ENCODE measurements around the gene TMEM126A. TPM values are rescaled to one million over a fixed set of nuclear protein-coding genes. Genes with fewer than 3 reads are reported as not detected.

Gene TMEM126A
- total and polyA plus RNA-seq, 4 donors, result 19.9 to 58.4 (median 34.9) TPM

DNA sequence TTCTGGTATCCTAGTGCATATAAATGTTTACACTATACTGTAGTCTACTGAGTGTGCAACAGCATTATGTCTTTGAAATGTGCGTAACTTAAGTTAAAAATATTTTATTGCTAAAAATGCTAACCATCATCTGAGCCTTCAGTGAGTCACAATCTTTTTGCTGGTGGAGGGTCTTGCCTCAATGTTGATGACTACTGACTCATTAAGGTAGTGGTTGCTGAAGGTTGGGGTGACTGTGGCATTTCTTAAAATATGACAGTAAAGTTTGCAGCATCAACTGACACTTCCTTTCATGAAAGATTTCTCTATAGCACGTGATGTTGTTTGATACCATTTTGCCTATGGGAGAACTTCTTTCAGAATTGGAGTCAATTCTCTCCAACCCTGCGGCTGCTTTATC lies 25.6 kb downstream of the TMEM126A start:
- Histone ChIP-seq H3K9me3 (ENCODE audit: control insufficient read depth, low read length) (no peaks in the 10 kb centered on the region), H3K4me1 (ENCODE audit: control insufficient read depth in 1 of 2, insufficient read depth in 2 of 2, low read length in 2 of 2) (no peaks in the 10 kb centered on the region), H3K27ac (ENCODE audit: low read depth in 1 of 2, low read length in 2 of 2) (no peak overlapping the region), H3K4me3 (ENCODE audit: low read length in 2 of 2) (peak overlapping the region in 1 of 2 donors; percentile 3), H3K27me3 (ENCODE audit: control insufficient read depth in 1 of 2, insufficient read depth in 2 of 2, low read length in 1 of 2) (no peaks in the 10 kb centered on the region), H3K36me3 (ENCODE audit: control insufficient read depth in 1 of 2, insufficient read depth in 2 of 2, low read length in 1 of 2) (no peaks in the 10 kb centered on the region)
- intact Hi-C loops (cut with DNase I), result no loop called here
- no peak for ATAC-seq (ENCODE audit: low FRiP score)
- 91 to 95% methylated on average over 3 of the region's 3 CpGs for WGBS, 2 donors
- DNase-seq, result no peak

DNA sequence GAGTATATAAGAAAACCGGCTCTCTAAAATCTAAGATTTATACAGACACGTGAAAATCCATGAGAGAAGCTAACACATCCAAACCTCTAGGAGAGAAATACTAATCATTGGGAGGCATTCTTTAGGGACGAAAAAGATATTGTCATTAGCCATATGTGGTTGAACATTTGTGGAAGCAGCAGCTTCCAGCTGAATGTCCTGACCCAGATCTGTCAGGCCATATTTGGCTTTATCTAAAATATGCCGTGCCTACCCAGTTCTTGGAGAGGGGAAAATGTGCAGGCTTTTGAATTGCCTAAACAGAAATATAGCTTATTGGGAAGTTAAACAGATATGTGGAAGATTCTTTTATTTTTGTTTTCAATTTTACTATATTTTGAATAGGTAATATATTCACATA lies 31.8 kb downstream of the TMEM126A start:
- no peaks in the 10 kb centered on the region for H3K27me3 ChIP-seq (ENCODE audit: control insufficient read depth in 1 of 2, insufficient read depth in 2 of 2, low read length in 1 of 2)
- H3K4me1 ChIP-seq (ENCODE audit: control insufficient read depth in 1 of 2, insufficient read depth in 2 of 2, low read length in 2 of 2), result no peaks in the 10 kb centered on the region
- no peak overlapping the region for H3K4me3 ChIP-seq (ENCODE audit: low read length in 2 of 2)
- DNase-seq, result no peak
- H3K27ac ChIP-seq (ENCODE audit: low read depth in 1 of 2, low read length in 2 of 2), result no peak overlapping the region
- intact Hi-C loops (cut with DNase I), result no loop called here
- no peaks in the 10 kb centered on the region for H3K9me3 ChIP-seq (ENCODE audit: control insufficient read depth, low read length)
- ATAC-seq (ENCODE audit: low FRiP score), result no peak
- 43 to 57% methylated on average over 4 of the region's 4 CpGs for WGBS, 2 donors
- H3K36me3 ChIP-seq (ENCODE audit: control insufficient read depth in 1 of 2, insufficient read depth in 2 of 2, low read length in 1 of 2), result no peaks in the 10 kb centered on the region

DNA sequence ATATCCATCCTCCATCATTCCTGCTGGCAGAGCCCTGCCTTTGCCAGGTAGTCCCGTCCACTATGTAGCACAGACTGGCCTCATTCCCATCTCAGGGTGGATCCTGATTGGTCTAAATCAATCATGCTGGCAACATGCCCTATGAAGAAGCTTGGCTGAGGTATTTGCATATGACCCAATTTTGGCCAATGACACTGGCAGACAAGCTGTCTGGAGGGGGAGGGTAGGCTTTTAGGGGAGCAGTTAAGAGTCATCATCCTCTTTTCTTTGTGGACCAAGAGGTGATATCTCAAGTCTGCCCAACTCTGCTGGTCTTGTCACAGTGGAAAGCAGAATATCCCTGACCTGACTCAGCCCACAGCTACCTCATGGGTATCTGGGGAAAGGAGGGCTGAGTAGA lies 33.1 kb downstream of the TMEM126A start:
- Histone ChIP-seq H3K9me3 (ENCODE audit: control insufficient read depth, low read length) (no peaks in the 10 kb centered on the region), H3K4me1 (ENCODE audit: control insufficient read depth in 1 of 2, insufficient read depth in 2 of 2, low read length in 2 of 2) (no peaks in the 10 kb centered on the region), H3K36me3 (ENCODE audit: control insufficient read depth in 1 of 2, insufficient read depth in 2 of 2, low read length in 1 of 2) (no peaks in the 10 kb centered on the region), H3K27me3 (ENCODE audit: control insufficient read depth in 1 of 2, insufficient read depth in 2 of 2, low read length in 1 of 2) (no peaks in the 10 kb centered on the region), H3K4me3 (ENCODE audit: low read length in 2 of 2) (no peak overlapping the region), H3K27ac (ENCODE audit: low read depth in 1 of 2, low read length in 2 of 2) (no peak overlapping the region)
- ATAC-seq (ENCODE audit: low FRiP score) (no peak), DNase-seq (no peak)
- intact Hi-C loops (cut with DNase I), result no loop called here
- 87 to 89% methylated on average over 1 of the region's 1 CpG for WGBS, 2 donors

DNA sequence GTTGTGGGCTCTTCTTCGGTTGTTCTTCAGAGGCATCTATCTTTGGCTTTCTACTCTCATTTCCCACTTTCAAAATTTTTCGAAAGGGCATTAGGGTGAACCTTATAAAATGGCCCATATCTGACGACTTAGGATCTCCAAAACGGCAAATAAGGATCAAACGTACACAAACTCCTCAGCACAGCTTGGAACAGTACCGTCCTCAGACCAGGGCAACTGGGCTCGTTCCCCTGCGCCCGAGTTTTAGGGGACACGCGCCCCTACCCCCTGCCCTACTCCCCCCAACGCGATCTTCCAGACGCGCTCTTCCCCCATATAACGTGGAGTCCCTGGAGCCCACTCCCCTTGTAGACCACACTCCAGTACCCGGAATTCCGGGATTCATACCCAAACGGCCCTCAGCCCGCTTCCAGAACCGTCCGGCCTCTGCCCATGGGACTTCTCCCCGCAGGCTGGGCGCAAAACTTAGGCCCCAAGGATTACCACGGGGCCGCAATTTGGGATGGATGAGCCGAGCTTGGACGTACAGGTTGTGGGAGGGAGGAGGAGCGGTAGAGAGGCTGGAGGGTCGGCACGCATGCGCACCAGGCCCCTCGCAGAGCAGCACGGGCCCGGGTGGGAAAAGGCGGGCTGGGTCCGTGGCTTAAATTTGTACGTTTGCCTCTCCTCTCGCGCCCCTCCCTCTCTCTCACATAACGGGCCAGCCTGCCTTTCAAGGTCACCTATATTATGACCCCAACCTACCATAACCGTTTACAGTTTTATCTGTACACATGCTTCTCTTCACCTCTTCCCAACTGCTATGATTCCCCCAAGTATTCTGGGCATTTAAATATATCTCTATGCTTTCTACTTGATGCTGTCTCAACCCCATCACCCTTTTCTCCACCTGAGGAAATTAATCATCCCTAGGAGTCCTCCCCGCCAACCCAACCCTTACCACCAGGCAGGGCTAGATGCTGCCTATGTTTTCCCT lies 34.9 kb downstream of the TMEM126A start:
- H3K4me1 ChIP-seq (ENCODE audit: control insufficient read depth in 1 of 2, insufficient read depth in 2 of 2, low read length in 2 of 2), result no peaks in the 10 kb centered on the region
- H3K36me3 ChIP-seq (ENCODE audit: control insufficient read depth in 1 of 2, insufficient read depth in 2 of 2, low read length in 1 of 2), result no peaks in the 10 kb centered on the region
- ATAC-seq (ENCODE audit: low FRiP score) (peak; percentile 69), DNase-seq (peak; percentile 81 to 91)
- intact Hi-C loops (cut with DNase I), result no loop called here
- no peaks in the 10 kb centered on the region for H3K9me3 ChIP-seq (ENCODE audit: control insufficient read depth, low read length)
- H3K27me3 ChIP-seq (ENCODE audit: control insufficient read depth in 1 of 2, insufficient read depth in 2 of 2, low read length in 1 of 2), result no peaks in the 10 kb centered on the region
- H3K27ac ChIP-seq (ENCODE audit: low read depth in 1 of 2, low read length in 2 of 2), result no peak overlapping the region
- H3K4me3 ChIP-seq (ENCODE audit: low read length in 2 of 2), result peak overlapping the region; percentile 4 to 17
- 19 to 21% methylated on average over 40 to 43 of the region's 43 CpGs for WGBS, 2 donors

DNA sequence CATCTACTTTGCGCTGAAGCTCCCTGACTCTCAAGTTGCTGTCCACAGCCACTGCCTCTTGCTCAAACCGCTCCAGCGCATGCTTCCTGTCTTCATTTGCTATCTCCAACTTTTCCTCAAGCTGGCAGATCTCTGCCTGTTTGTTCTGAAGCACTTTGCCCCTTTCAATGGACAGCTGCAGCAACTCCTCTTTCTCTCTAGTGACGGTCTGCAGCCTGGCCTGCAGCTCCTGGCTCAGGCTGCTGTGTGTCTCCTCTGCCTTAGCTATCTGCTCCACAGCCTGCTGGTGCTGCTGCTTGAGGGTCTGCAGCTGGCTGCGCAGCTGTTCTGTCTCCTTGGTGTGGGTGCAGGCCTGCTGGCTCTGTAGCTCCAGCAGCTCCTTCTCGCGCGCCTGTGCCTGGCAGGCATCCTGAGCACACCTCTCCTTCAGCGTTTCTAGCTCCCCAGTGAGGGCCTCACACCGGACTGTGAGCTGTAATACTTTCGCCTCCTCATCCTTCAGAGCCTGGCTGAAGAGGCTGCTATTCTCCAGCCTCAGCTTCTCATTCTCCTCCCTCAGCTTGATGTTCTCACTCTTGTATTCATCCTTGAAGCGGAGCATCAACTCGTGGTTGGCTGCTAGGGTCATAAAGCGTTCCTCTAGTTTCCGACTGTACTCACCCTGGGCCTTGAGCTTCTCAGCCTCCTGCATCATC lies 37.5 kb downstream of the TMEM126A start:
- no peaks in the 10 kb centered on the region for H3K36me3 ChIP-seq (ENCODE audit: control insufficient read depth in 1 of 2, insufficient read depth in 2 of 2, low read length in 1 of 2)
- no peaks in the 10 kb centered on the region for H3K27me3 ChIP-seq (ENCODE audit: control insufficient read depth in 1 of 2, insufficient read depth in 2 of 2, low read length in 1 of 2)
- H3K4me1 ChIP-seq (ENCODE audit: control insufficient read depth in 1 of 2, insufficient read depth in 2 of 2, low read length in 2 of 2), result no peaks in the 10 kb centered on the region
- H3K4me3 ChIP-seq (ENCODE audit: low read length in 2 of 2), result peak overlapping the region; percentile 16 to 21
- no peaks in the 10 kb centered on the region for H3K9me3 ChIP-seq (ENCODE audit: control insufficient read depth, low read length)
- H3K27ac ChIP-seq (ENCODE audit: low read depth in 1 of 2, low read length in 2 of 2), result peak overlapping the region in 1 of 2 donors; percentile 30
- ATAC-seq (ENCODE audit: low FRiP score) (peak; percentile 69), DNase-seq (peak; percentile 38 to 68)
- intact Hi-C loops (cut with DNase I), result no loop called here
- 57 to 58% methylated on average over 15 of the region's 15 CpGs for WGBS, 2 donors

DNA sequence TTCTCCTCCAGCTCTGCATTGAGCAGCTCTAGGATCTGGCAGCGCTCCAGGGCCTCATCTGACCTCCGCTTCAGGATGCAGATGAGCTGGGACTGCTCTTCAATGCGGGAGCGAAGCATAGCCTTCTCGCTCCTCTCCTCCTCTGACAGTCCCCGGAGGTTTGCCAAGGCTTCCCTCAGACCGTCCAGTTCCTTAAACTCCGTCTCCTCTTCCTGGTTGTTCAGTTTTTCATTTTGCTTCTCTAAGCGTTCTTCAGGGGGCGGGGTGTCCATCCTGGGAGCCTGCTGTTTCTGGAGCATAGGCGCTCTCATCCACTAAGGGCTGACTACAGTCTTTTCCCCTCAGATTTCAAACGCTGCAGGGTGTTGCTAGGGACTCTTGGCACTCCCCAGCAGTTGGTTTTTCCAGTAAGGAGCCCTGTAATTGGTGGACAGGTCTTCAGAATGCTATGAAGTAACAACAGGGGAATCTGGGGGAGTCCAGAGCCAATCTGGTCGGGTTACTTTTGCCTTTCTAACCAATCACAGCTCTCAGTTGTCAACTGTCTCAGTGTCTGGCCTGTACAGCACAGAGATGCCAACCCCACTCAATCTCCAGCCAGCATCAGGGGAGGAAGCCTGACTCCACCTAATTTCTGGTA lies 38.2 kb downstream of the TMEM126A start, which contains the start of gene CCDC89:
Gene CCDC89, minus strand, starts transcription at position 376 of the 640 bp plus-strand sequence. Its CDS starts 65 bp downstream, at position 311.
- H3K36me3 ChIP-seq (ENCODE audit: control insufficient read depth in 1 of 2, insufficient read depth in 2 of 2, low read length in 1 of 2), result no peaks in the 10 kb centered on the region
- ATAC-seq (ENCODE audit: low FRiP score), result peak; percentile 89
- intact Hi-C loops (cut with DNase I), result no loop called here
- WGBS, 2 donors, result 7 to 9% methylated on average over 13 of the region's 13 CpGs
- no peaks in the 10 kb centered on the region for H3K27me3 ChIP-seq (ENCODE audit: control insufficient read depth in 1 of 2, insufficient read depth in 2 of 2, low read length in 1 of 2)
- H3K9me3 ChIP-seq (ENCODE audit: control insufficient read depth, low read length), result no peaks in the 10 kb centered on the region
- peak within 1 kb of the TSS; percentile 20 to 30 for H3K27ac ChIP-seq (ENCODE audit: low read depth in 1 of 2, low read length in 2 of 2)
- H3K4me3 ChIP-seq (ENCODE audit: low read length in 2 of 2), result peak within 1 kb of the TSS; percentile 16 to 21
- DNase-seq, result peak; percentile 82 to 90
- no peaks in the 10 kb centered on the region for H3K4me1 ChIP-seq (ENCODE audit: control insufficient read depth in 1 of 2, insufficient read depth in 2 of 2, low read length in 2 of 2)

DNA sequence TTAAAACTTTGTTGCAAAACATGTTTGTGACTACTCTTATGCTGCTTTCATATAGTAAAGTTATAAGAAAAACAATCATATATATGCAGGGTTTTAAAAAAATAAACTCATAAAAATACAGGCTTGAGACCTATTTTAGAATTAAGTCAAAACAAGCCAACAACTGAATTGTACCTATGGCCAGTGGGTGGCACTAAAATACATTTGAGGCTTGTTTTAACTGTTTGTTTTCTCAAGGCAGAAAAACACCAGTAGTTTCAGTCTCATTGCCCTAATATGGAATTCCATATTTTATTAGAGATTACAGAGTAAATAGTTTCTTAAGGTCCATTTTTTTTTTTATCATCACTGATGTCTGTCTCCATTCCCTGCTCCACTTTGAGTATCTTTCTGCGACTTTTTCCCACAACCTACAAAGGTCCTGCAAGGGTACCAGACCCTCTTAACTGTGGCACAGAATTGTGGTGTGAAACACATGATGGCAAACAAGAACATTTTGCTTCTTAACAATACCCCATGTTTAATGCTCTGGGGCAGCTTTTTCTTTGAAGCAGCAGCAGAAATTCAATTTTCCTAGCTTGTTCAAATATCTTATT lies 46.7 kb downstream of the TMEM126A start:
- WGBS, 2 donors, result 97 to 100% methylated on average over 1 of the region's 1 CpG
- Histone ChIP-seq H3K9me3 (ENCODE audit: control insufficient read depth, low read length) (no peaks in the 10 kb centered on the region), H3K27me3 (ENCODE audit: control insufficient read depth in 1 of 2, insufficient read depth in 2 of 2, low read length in 1 of 2) (no peaks in the 10 kb centered on the region), H3K36me3 (ENCODE audit: control insufficient read depth in 1 of 2, insufficient read depth in 2 of 2, low read length in 1 of 2) (no peaks in the 10 kb centered on the region), H3K4me1 (ENCODE audit: control insufficient read depth in 1 of 2, insufficient read depth in 2 of 2, low read length in 2 of 2) (no peaks in the 10 kb centered on the region), H3K4me3 (ENCODE audit: low read length in 2 of 2) (no peak overlapping the region), H3K27ac (ENCODE audit: low read depth in 1 of 2, low read length in 2 of 2) (no peak overlapping the region)
- intact Hi-C loops (cut with DNase I), result no loop called here
- DNase-seq (no peak), ATAC-seq (ENCODE audit: low FRiP score) (no peak)

DNA sequence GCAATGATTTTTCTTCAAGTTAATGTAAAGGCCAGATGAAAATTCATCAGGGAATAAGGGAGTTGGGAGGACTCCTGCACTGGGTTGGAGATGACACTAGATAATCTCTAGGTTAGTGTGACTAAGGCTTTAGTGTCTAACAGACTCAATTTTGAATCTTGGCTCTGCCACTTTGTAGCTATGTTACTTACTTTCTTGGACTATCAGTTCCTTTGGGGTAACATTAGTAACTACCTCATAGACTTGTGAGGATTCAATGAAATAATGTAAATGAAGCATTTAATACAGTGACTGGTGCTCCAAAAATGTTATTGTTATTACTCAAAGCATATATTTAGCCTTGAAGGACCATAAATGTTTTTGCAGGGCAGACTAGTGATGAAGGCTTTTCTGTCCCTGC lies 47.8 kb downstream of the TMEM126A start:
- Histone ChIP-seq H3K36me3 (ENCODE audit: control insufficient read depth in 1 of 2, insufficient read depth in 2 of 2, low read length in 1 of 2) (no peaks in the 10 kb centered on the region), H3K4me3 (ENCODE audit: low read length in 2 of 2) (no peak overlapping the region), H3K4me1 (ENCODE audit: control insufficient read depth in 1 of 2, insufficient read depth in 2 of 2, low read length in 2 of 2) (no peaks in the 10 kb centered on the region), H3K27ac (ENCODE audit: low read depth in 1 of 2, low read length in 2 of 2) (no peak overlapping the region), H3K9me3 (ENCODE audit: control insufficient read depth, low read length) (no peaks in the 10 kb centered on the region), H3K27me3 (ENCODE audit: control insufficient read depth in 1 of 2, insufficient read depth in 2 of 2, low read length in 1 of 2) (no peaks in the 10 kb centered on the region)
- no peak for DNase-seq
- no peak for ATAC-seq (ENCODE audit: low FRiP score)
- intact Hi-C loops (cut with DNase I), result no loop called here
